ENCODE measurements around the gene DGLUCY.

DNA sequence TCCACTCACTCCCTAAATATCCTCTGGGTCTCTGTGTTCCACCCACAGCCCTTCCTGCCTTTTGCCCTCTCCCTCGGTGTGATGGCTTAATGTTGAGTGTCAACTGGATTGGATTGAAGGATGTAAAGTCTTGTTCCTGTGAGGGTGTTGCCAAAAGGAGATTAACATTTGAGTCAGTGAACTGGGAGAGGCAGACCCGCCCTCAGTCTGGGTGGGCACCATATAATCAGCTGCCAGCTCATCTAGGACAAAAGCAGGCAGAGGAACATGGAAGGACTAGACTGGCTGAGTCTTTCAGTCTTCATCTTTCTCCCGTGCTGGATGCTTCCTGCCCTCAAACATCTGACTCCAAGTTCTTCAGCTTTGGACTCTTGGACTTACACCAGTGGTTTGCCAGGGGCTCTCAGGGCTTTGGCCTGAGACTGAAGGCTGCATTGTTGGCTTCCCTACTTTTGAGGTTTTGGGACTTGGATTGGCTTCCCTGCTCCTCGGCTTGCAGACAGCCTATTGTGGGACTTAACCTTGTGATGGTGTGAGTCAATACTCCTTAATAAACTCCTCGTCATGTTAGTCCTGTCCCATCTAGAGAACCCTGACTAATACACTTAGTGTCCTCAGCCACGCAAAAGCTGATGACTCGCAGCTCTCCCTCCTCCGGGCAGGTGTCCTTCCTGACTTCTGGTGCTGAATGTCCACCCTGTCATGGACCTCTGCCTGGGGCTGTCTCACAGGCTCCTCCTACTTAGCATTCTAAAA, 5.9 kb downstream of the DGLUCY start:
- no peak for TF ChIP-seq POLR2A (IDR thresholded peaks at IDR 0.05)
- TF ChIP-seq, protein P1, sequence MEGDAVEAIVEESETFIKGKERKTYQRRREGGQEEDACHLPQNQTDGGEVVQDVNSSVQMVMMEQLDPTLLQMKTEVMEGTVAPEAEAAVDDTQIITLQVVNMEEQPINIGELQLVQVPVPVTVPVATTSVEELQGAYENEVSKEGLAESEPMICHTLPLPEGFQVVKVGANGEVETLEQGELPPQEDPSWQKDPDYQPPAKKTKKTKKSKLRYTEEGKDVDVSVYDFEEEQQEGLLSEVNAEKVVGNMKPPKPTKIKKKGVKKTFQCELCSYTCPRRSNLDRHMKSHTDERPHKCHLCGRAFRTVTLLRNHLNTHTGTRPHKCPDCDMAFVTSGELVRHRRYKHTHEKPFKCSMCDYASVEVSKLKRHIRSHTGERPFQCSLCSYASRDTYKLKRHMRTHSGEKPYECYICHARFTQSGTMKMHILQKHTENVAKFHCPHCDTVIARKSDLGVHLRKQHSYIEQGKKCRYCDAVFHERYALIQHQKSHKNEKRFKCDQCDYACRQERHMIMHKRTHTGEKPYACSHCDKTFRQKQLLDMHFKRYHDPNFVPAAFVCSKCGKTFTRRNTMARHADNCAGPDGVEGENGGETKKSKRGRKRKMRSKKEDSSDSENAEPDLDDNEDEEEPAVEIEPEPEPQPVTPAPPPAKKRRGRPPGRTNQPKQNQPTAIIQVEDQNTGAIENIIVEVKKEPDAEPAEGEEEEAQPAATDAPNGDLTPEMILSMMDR (IDR thresholded peaks at IDR 0.05): no peak

Data from Peyer's patch (tissue), 4 donors.